Liver (tissue), 9 donors: ENCODE results near the gene SLC1A3. TPM values are rescaled to one million over a fixed set of nuclear protein-coding genes. Genes with fewer than 3 reads are reported as not detected.

ENCODE experiments used
- DNase-seq: peaks from one replicate; pipeline ENCODE4 v3.0.0-alpha.2; 2017; ENCODE audit warnings: low spot score
- H3K27ac ChIP-seq, 2 donors: one replicate each; pipeline ENCODE4 v1.7.0; 2013; ENCODE audit warnings: inconsistent platforms in 2 of 2, low read length in 2 of 2, control low read depth in 1 of 2, low read depth in 1 of 2, mild to moderate bottlenecking in 1 of 2
- H3K27me3 ChIP-seq, 4 donors: one replicate each; pipeline versions ENCODE4 v1.6.1 to v1.7.0; 2013; ENCODE audit warnings: low read length in 3 of 4, inconsistent platforms in 1 of 4, mild to moderate bottlenecking in 1 of 4, moderate library complexity in 1 of 4; ENCODE audit not compliant: control insufficient read depth in 4 of 4, insufficient read depth in 4 of 4
- H3K36me3 ChIP-seq, 4 donors: one replicate each; pipeline versions ENCODE4 v1.6.1 to v1.7.0; 2013; ENCODE audit warnings: low read length in 3 of 4, mild to moderate bottlenecking in 3 of 4, low read depth in 1 of 4, moderate library complexity in 1 of 4; ENCODE audit not compliant: control insufficient read depth in 4 of 4, insufficient read depth in 3 of 4
- H3K4me1 ChIP-seq, 4 donors: one replicate each; pipeline versions ENCODE4 v1.6.1 to v1.7.0; 2013; ENCODE audit warnings: low read length in 3 of 4, mild to moderate bottlenecking in 3 of 4, moderate library complexity in 1 of 4; ENCODE audit not compliant: control insufficient read depth in 4 of 4, insufficient read depth in 4 of 4
- H3K4me3 ChIP-seq, 3 donors: one replicate each; pipeline versions ENCODE4 v1.6.1 to v1.7.0; 2013; ENCODE audit warnings: low read length in 3 of 3, control low read depth in 1 of 3, low read depth in 1 of 3, mild to moderate bottlenecking in 1 of 3
- H3K9ac ChIP-seq, 2 donors: one replicate each; pipeline ENCODE4 v1.7.0; 2013; ENCODE audit warnings: low read length in 2 of 2, mild to moderate bottlenecking in 2 of 2, moderate library complexity in 2 of 2, control low read depth in 1 of 2, low read depth in 1 of 2
- H3K9me3 ChIP-seq, 4 donors: one replicate each; pipeline versions ENCODE4 v1.6.1 to v1.7.0; 2013; ENCODE audit warnings: low read length in 3 of 4; ENCODE audit not compliant: control insufficient read depth in 4 of 4
- ATF3 ChIP-seq: IDR thresholded peaks from 2 replicates; pipeline ENCODE4 v1.6.1; 2016; ENCODE audit warnings: antibody characterized with exemption
- CTCF ChIP-seq: fragments of 150-350 bp; IDR thresholded peaks from 2 replicates; pipeline ENCODE4 v1.5.1; 2017; ENCODE audit warnings: improper control_type of control experiment, low read depth, low read length; ENCODE audit not compliant: missing input control
- EGR1 ChIP-seq, 2 donors: IDR thresholded peaks; 2 replicates each; pipeline ENCODE4 v1.6.1; 2016 to 2018; ENCODE audit warnings: antibody characterized with exemption in 2 of 2, low read depth in 2 of 2
- FOXA2 ChIP-seq: IDR thresholded peaks from 2 replicates; pipeline ENCODE4 v1.6.1; 2016; ENCODE audit warnings: antibody characterized with exemption
- GABPA ChIP-seq, 2 donors: IDR thresholded peaks in 1 of 2; conservative IDR thresholded peaks in 1 of 2; 2 replicates each; pipeline ENCODE4 v1.6.1; 2016; ENCODE audit warnings: antibody characterized with exemption in 2 of 2, mild to moderate bottlenecking in 1 of 2, moderate library complexity in 1 of 2
- HNF4A ChIP-seq, 2 donors: conservative IDR thresholded peaks; 2 replicates each; pipeline ENCODE4 v1.6.1; 2016; ENCODE audit warnings: antibody characterized with exemption in 2 of 2, mild to moderate bottlenecking in 2 of 2
- HNF4G ChIP-seq: IDR thresholded peaks from 2 replicates; pipeline ENCODE4 v1.6.1; 2016; ENCODE audit warnings: antibody characterized with exemption
- JUND ChIP-seq, 2 donors: IDR thresholded peaks; 2 replicates each; pipeline ENCODE4 v1.6.1; 2016; ENCODE audit warnings: antibody characterized with exemption in 2 of 2
- MAX ChIP-seq: IDR thresholded peaks from 2 replicates; pipeline ENCODE4 v1.6.1; 2016; ENCODE audit warnings: antibody characterized with exemption
- NR2F2 ChIP-seq: IDR thresholded peaks from 2 replicates; pipeline ENCODE4 v1.6.1; 2016; ENCODE audit warnings: antibody characterized with exemption
- RAD21 ChIP-seq, 2 donors: IDR thresholded peaks; 2 replicates each; pipeline ENCODE4 v1.6.1; 2016; ENCODE audit warnings: antibody characterized with exemption in 2 of 2, mild to moderate bottlenecking in 2 of 2
- REST ChIP-seq: IDR thresholded peaks from 2 replicates; pipeline ENCODE4 v1.6.1; 2016; ENCODE audit warnings: antibody characterized with exemption, mild to moderate bottlenecking
- RXRA ChIP-seq, 2 donors: IDR thresholded peaks; 2 replicates each; pipeline ENCODE4 v1.6.1; 2017 to 2018; ENCODE audit warnings: antibody characterized with exemption in 2 of 2, mild to moderate bottlenecking in 1 of 2
- SP1 ChIP-seq: IDR thresholded peaks from 2 replicates; pipeline ENCODE4 v1.6.1; 2018; ENCODE audit warnings: antibody characterized with exemption, mild to moderate bottlenecking
- YY1 ChIP-seq: IDR thresholded peaks from 2 replicates; pipeline ENCODE4 v1.6.1; 2016; ENCODE audit warnings: antibody characterized with exemption, mild to moderate bottlenecking
- ZBTB33 ChIP-seq: IDR thresholded peaks from 2 replicates; pipeline ENCODE4 v1.6.1; 2016; ENCODE audit warnings: antibody characterized with exemption
- WGBS: extraction: QIAGEN DNeasy Blood & Tissue Kit; methylation state at CpG from one replicate; pipeline ENCODE4 v1.1.7; 2013; 5-methylcytosine and 5-hydroxymethylcytosine counted together
- polyA plus RNA-seq, 2 donors: library from polyadenylated mRNA; stranded (reverse) in 1 of 2; unstranded in 1 of 2; fragments of 200-250 nt in 1 of 2; fragments of >200 nt in 1 of 2; fragmentation: Nextera tagmentation in 1 of 2; extraction: Ambion mirVana in 1 of 2; gene quantifications; one replicate each; pipeline versions ENCODE4 v1.2.1 to v1.2.3, GENCODE V29; 2013 to 2015
- total RNA-seq, 2 donors: library from RNA; depleted of rRNA; stranded (reverse); fragments of >200 nt; gene quantifications; one replicate each; pipeline ENCODE4 v1.2.3, GENCODE V29; 2014
- donor health status: healthy.
- donor health status: healthy.
- donor health status: healthy.
- donor health status: healthy.
- donor health status: healthy.

The SLC1A3 gene
- total and polyA plus RNA-seq, 4 donors = 1.8 to 8.8 (median 2.8) TPM

- TF ChIP-seq ZBTB33 = no peak
These were observed 17.4 kb downstream of the SLC1A3 start (continued) for GRCh38 chr5:36623832-36624231.

- H3K4me3 ChIP-seq = no peak overlapping the region
- 86% methylated on average over 8 of the region's 8 CpGs for WGBS
- no peak for DNase-seq
These were observed 17.9 kb downstream of the SLC1A3 start for GRCh38 chr5:36624277-36624676.

More at GRCh38 chr5:36624277-36624676, 17.9 kb downstream of the SLC1A3 start:
- Histone ChIP-seq H3K27me3 (peaks cover 0 to 3% (median 1%) of the 10 kb centered on the region in 4 donors), H3K36me3 (no peaks in the 10 kb centered on the region), H3K9me3 (no peaks in the 10 kb centered on the region), H3K27ac (no peak overlapping the region), H3K4me1 (no peaks in the 10 kb centered on the region), H3K9ac (no peak overlapping the region)
- no peak for TF ChIP-seq EGR1 (IDR thresholded peaks at IDR 0.05; ENCODE audit: low read depth in 2 of 2)
- no peak for TF ChIP-seq ATF3
- TF ChIP-seq HNF4G = no peak
- no peak for TF ChIP-seq MAX
- no peak for TF ChIP-seq NR2F2
- TF ChIP-seq HNF4A (conservative IDR thresholded peaks at IDR 0.05) = no peak
- no peak for TF ChIP-seq FOXA2
- TF ChIP-seq GABPA (IDR thresholded peaks at IDR 0.05 in 1 of 2, conservative IDR thresholded peaks at IDR 0.05 in 1 of 2) = no peak
- no peak for TF ChIP-seq RXRA (IDR thresholded peaks at IDR 0.05)
- no peak for TF ChIP-seq CTCF
- TF ChIP-seq RAD21 (IDR thresholded peaks at IDR 0.05) = no peak
- no peak for TF ChIP-seq REST
- no peak for TF ChIP-seq JUND (IDR thresholded peaks at IDR 0.05)
- no peak for TF ChIP-seq SP1
- no peak for TF ChIP-seq YY1
